Epidermal melanocyte (primary cell): ENCODE measurements around the gene CYB561.
A peak's percentile ranks its signal among the peaks of the same experiment; 100 is the strongest.
"Not testable (repeated sequence)": the region's sequence is repeated elsewhere in the genome, so short reads cannot be mapped to it uniquely, and the experiment has no call there.

Source experiments
- DNase-seq: peaks from one replicate; pipeline ENCODE4 v3.0.0; 2011; ENCODE audit warnings: low spot score; ENCODE audit not compliant: insufficient read length

Gene CYB561

GRCh38 chr17:63479495-63480184 is 33.5 kb upstream of the CYB561 start:
- no peak for DNase-seq

- DNase-seq: peak; percentile 91
Observed at GRCh38 chr17:63478814-63479494, 32.8 kb upstream of the CYB561 start.

- no peak for DNase-seq
Observed at GRCh38 chr17:63477480-63478440, 31.7 kb upstream of the CYB561 start.

- no peak for DNase-seq
Observed at GRCh38 chr17:63476854-63477479, 30.9 kb upstream of the CYB561 start, which contains the start of gene ACE. TSS of gene ACE (plus strand) at chr17:63477061. CDS start at chr17:63477095, 34 bp downstream.

GRCh38 chr17:63476459-63476853 is 30.4 kb upstream of the CYB561 start:
- peak; percentile 53 for DNase-seq

GRCh38 chr17:63475491-63476412 is 29.6 kb upstream of the CYB561 start:
- DNase-seq: no peak

- no peak for DNase-seq
Observed at GRCh38 chr17:63474586-63475460, 28.7 kb upstream of the CYB561 start.

GRCh38 chr17:63474174-63474573 is 28.1 kb upstream of the CYB561 start:
- no peak for DNase-seq

- DNase-seq: not testable (repeated sequence)
Observed at GRCh38 chr17:63468099-63468498, 22.0 kb upstream of the CYB561 start.

GRCh38 chr17:63464691-63465236 is 18.7 kb upstream of the CYB561 start:
- DNase-seq: no peak

- DNase-seq: no peak
Observed at GRCh38 chr17:63463771-63464170, 17.7 kb upstream of the CYB561 start.

GRCh38 chr17:63460018-63460417 is 13.9 kb upstream of the CYB561 start:
- DNase-seq: no peak

GRCh38 chr17:63458478-63458877 is 12.4 kb upstream of the CYB561 start:
- no peak for DNase-seq

- no peak for DNase-seq
Observed at GRCh38 chr17:63455417-63455816, 9.3 kb upstream of the CYB561 start.

- no peak for DNase-seq
Observed at GRCh38 chr17:63454915-63455314, 8.8 kb upstream of the CYB561 start.

GRCh38 chr17:63454357-63454756 is 8.3 kb upstream of the CYB561 start:
- not testable (repeated sequence) for DNase-seq

GRCh38 chr17:63452962-63453551 is 7.0 kb upstream of the CYB561 start:
- DNase-seq: no peak
